MCF 10A (cell line): ENCODE data around the gene FBRSL1. TPM values are rescaled to one million over a fixed set of nuclear protein-coding genes. Genes with fewer than 3 reads are reported as not detected.
"Not testable (repeated sequence)": the region's sequence is repeated elsewhere in the genome, so short reads cannot be mapped to it uniquely, and the experiment has no call there.

ENCODE experiments used
- Bru-seq: library from RNA; stranded (reverse); fragments of 400-500 nt; gene quantifications from one replicate; lab custom pipeline; 2021; lab: Mats Ljungman, UMichigan
- BruChase-seq, 2 experiments: library from RNA; stranded (reverse); fragments of 400-500 nt; gene quantifications; one replicate each; lab custom pipeline; 2021; lab: Mats Ljungman, UMichigan
- BruUV-seq: library from RNA; stranded (reverse); fragments of 400-500 nt; replicated peaks from 2 replicates; lab custom pipeline; 2021; lab: Mats Ljungman, UMichigan
- CTCF ChIA-PET: fragments of 300-600 bp; sonication (Branson Sonifier 250); formaldehyde crosslinking; extraction: SDS; loops from one replicate; lab custom pipeline; 2021; ENCODE audit warnings: antibody characterized with exemption, inconsistent platforms; lab: Yijun Ruan, JAX
- POLR2A ChIA-PET: fragments of 300-600, 350-650 bp; sonication (Branson Sonifier 250); formaldehyde crosslinking; extraction: SDS; loops from one replicate; lab custom pipeline; 2020; ENCODE audit warnings: antibody characterized with exemption, inconsistent platforms; lab: Yijun Ruan, JAX
- DNase-seq: peaks from one replicate; pipeline ENCODE4 v3.0.0-alpha.2; 2018; ENCODE audit not compliant: unreplicated experiment
- H3K27ac Mint-ChIP-seq: one replicate; pipeline ENCODE4 v1.8.0; 2022; ENCODE audit warnings: mild to moderate bottlenecking, low read depth, mixed read lengths; ENCODE audit not compliant: unreplicated experiment
- H3K27me3 Mint-ChIP-seq: one replicate; pipeline ENCODE4 v1.8.0; 2022; ENCODE audit warnings: mixed read lengths; ENCODE audit not compliant: insufficient read depth, unreplicated experiment
- H3K36me3 Mint-ChIP-seq: one replicate; pipeline ENCODE4 v1.8.0; 2022; ENCODE audit warnings: mild to moderate bottlenecking, moderate library complexity, mixed read lengths; ENCODE audit not compliant: insufficient read depth, unreplicated experiment
- H3K4me1 Mint-ChIP-seq: one replicate; pipeline ENCODE4 v1.8.0; 2022; ENCODE audit warnings: mixed read lengths; ENCODE audit not compliant: insufficient read depth, unreplicated experiment
- H3K4me3 Mint-ChIP-seq: one replicate; pipeline ENCODE4 v1.8.0; 2022; ENCODE audit warnings: mild to moderate bottlenecking, moderate library complexity, mixed read lengths; ENCODE audit not compliant: unreplicated experiment
- H3K9me3 Mint-ChIP-seq: one replicate; pipeline ENCODE4 v1.8.0; 2022; ENCODE audit warnings: mixed read lengths; ENCODE audit not compliant: unreplicated experiment
- intact Hi-C: fragments of 100-400 bp; cut with micrococcal nuclease; formaldehyde crosslinking; loops from 2 replicates; pipeline ENCODE4 v1.14.1; 2022
- long read RNA-seq: library from polyadenylated mRNA; stranded (forward); transcript quantifications from one replicate; pipeline ENCODE4 v2.0.0, GENCODE V29; 2022
- total RNA-seq: library from RNA; stranded (reverse); gene quantifications from 2 replicates; pipeline ENCODE4 v1.2.3, GENCODE V29; 2022
- TF ChIP-seq, protein P1 (sequence below): fragments of 200-600 bp; IDR thresholded peaks from one replicate; pipeline ENCODE4 v1.8.0; 2022; ENCODE audit warnings: antibody characterized with exemption, mild to moderate bottlenecking; ENCODE audit not compliant: unreplicated experiment

FBRSL1 gene
- total RNA-seq, result 47.4 and 48.8 TPM in 2 replicates
- Bru-seq, nascent RNA, result percentile 50 among the genes with signal in this experiment
- BruChase-seq, experiment 1, labeled RNA remaining after a 6-hour chase, result percentile 61 among the genes with signal in this experiment
- BruChase-seq, experiment 2, labeled RNA remaining after a 2-hour chase, result percentile 51 among the genes with signal in this experiment
- long read RNA-seq, partial matches to known transcripts, result 28 of 80 reads
- long read RNA-seq, other reads (novel, unspliced or antisense), result 52 of 80 reads

- Mint-ChIP-seq H3K27me3 (peaks cover 17% of the 10 kb centered on the region), H3K4me3 (peak within 1 kb of the TSS; percentile 71), H3K4me1 (peaks cover 8% of the 10 kb centered on the region), H3K9me3 (no peaks in the 10 kb centered on the region), H3K36me3 (no peaks in the 10 kb centered on the region), H3K27ac (peak within 1 kb of the TSS; percentile 73)
- POLR2A ChIA-PET, result no interaction called here
- TF ChIP-seq, protein P1, sequence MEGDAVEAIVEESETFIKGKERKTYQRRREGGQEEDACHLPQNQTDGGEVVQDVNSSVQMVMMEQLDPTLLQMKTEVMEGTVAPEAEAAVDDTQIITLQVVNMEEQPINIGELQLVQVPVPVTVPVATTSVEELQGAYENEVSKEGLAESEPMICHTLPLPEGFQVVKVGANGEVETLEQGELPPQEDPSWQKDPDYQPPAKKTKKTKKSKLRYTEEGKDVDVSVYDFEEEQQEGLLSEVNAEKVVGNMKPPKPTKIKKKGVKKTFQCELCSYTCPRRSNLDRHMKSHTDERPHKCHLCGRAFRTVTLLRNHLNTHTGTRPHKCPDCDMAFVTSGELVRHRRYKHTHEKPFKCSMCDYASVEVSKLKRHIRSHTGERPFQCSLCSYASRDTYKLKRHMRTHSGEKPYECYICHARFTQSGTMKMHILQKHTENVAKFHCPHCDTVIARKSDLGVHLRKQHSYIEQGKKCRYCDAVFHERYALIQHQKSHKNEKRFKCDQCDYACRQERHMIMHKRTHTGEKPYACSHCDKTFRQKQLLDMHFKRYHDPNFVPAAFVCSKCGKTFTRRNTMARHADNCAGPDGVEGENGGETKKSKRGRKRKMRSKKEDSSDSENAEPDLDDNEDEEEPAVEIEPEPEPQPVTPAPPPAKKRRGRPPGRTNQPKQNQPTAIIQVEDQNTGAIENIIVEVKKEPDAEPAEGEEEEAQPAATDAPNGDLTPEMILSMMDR, result no peak
- DNase-seq, result peak; percentile 81
- no TSS peak for BruUV-seq
- CTCF ChIA-PET, result no interaction called here
- intact Hi-C loops, result loop anchor here (2.0 kb wide), 1 partner anchor 35 kb away; no protein-coding TSS in a partner anchor
Observed at GRCh38 chr12:132489602-132490266, at the start of gene FBRSL1. FBRSL1 (plus strand) TSS chr12:132490151.

DNA sequence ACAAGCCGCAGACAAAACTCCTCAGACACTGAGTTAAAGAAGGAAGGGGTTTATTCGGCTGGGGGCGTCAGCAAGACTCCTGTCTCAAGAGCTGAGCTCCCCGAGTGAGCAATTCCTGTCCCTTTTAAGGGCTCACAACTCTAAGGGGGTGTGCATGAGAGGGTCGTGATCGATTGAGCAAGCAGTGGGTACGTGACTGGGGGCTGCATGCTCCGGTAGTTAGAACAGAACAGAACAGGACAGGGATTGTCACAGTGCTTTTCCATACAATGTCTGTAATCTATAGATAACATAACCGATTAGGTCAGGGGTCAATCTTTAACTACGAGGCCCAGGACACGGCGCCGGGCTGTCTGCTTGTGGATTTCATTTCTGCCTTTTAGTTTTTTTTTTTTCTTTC lies 49.5 kb upstream of the FBRSL1 start:
- CTCF ChIA-PET, intact Hi-C loops, H3K27ac Mint-ChIP-seq, H3K9me3 Mint-ChIP-seq, H3K4me1 Mint-ChIP-seq, DNase-seq, BruUV-seq, POLR2A ChIA-PET, H3K4me3 Mint-ChIP-seq: not testable (repeated sequence)
- Mint-ChIP-seq H3K27me3 (peaks cover 71% of the 10 kb centered on the region), H3K36me3 (peaks cover 11% of the 10 kb centered on the region)

DNA sequence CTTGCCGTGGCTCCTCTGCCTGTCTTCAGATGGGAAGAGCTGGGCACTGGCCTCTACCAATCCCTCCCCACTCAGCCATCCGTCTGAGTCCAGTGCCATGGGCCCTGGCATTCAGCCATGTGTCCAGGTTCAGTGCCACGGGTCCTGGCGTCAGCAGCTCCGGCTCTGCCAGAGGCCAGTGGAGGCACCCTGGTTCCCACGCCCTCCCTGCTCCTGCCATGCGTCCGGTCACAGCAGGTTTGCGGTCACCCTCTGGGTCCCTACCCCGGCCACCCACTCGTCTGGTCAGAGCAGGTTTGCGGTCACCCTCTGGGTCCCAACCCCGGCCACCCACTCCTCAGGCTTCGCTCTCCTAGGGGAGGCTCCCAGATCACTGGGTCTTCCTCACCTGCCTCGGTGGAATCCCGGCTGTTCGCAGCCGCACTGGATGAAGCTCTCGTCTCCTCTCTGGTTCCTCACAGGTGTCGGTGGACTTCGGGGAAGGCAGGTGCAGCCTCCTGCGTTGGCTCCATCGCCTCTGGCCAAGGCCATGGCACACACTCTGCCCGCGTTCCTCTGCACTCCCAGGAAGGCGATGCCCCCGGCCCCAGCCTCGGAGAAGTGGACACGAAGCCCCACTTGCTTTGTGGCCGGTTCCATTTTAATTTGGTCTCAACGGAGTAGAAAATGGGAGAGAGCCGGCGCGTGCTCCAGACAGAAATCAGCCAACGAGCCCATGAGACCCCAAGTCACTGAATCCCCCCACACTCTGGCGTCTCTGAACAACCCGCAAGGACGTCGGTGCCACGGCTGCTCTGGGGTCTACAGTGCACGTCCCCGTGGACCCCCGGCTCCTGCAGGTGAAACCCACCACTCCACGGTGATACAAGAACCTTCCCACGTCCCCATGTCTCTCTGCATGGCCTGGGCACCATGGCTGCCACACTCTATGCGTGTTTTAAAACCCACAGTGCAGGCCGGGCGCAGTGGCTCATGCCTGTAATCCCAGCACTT lies 47.8 kb upstream of the FBRSL1 start:
- Mint-ChIP-seq H3K36me3 (peaks cover 11% of the 10 kb centered on the region), H3K27ac (no peak overlapping the region), H3K9me3 (no peaks in the 10 kb centered on the region), H3K4me3 (no peak overlapping the region), H3K27me3 (peaks cover 56% of the 10 kb centered on the region), H3K4me1 (no peaks in the 10 kb centered on the region)
- CTCF ChIA-PET, result interaction anchor here (1.4 kb wide), 1 partner anchor 27 kb away, joined by 7 read pairs; no protein-coding TSS in a partner anchor
- no TSS peak for BruUV-seq
- intact Hi-C loops, result no loop called here
- POLR2A ChIA-PET, result no interaction called here
- TF ChIP-seq, protein P1, result no peak
- no peak for DNase-seq

- Mint-ChIP-seq H3K36me3 (peaks cover 11% of the 10 kb centered on the region), H3K27ac (no peak overlapping the region), H3K4me3 (no peak overlapping the region), H3K27me3 (peaks cover 56% of the 10 kb centered on the region), H3K4me1 (no peaks in the 10 kb centered on the region), H3K9me3 (no peaks in the 10 kb centered on the region)
- POLR2A ChIA-PET, result no interaction called here
- CTCF ChIA-PET, result interaction anchor here (0.7 kb wide), 1 partner anchor 59 kb away, joined by 4 read pairs; no protein-coding TSS in a partner anchor
- intact Hi-C loops, result no loop called here
- no TSS peak for BruUV-seq
- TF ChIP-seq, protein P1, result no peak
- no peak for DNase-seq
Observed at GRCh38 chr12:132443091-132443490, 46.9 kb upstream of the FBRSL1 start.
